ENCODE results near the gene AGAP1. TPM values are rescaled to one million over a fixed set of nuclear protein-coding genes. Genes with fewer than 3 reads are reported as not detected.

The AGAP1 gene
- total RNA-seq, 3 donors from 2014 or later (not counting 1 experiment from before 2014, with no cell fraction given), result 42.0 to 56.4 (median 45.7) TPM

- TF ChIP-seq CTCF (IDR thresholded peaks at IDR 0.05), result no peak
- ATAC-seq (no peak), DNase-seq (no peak)
- H3K4me3 ChIP-seq (ENCODE audit: low read length), result no peak overlapping the region
- intact Hi-C loops (cut with micrococcal nuclease), result no loop called here
- no peaks in the 10 kb centered on the region for H3K36me3 ChIP-seq (ENCODE audit: control insufficient read depth, insufficient read depth, low read length)
- Mint-ChIP-seq H3K9me3 (no peaks in the 10 kb centered on the region), H3K4me1 (peaks cover 0 to 3% of the 10 kb centered on the region in 2 donors), H3K4me3 (no peak overlapping the region), H3K27ac (no peak overlapping the region), H3K36me3 (no peaks in the 10 kb centered on the region), H3K27me3 (ENCODE audit: low read depth in 2 of 2) (no peaks in the 10 kb centered on the region)
- no peaks in the 10 kb centered on the region for H3K4me1 ChIP-seq (ENCODE audit: control insufficient read depth, insufficient read depth, low read length)
- H3K27me3 ChIP-seq (ENCODE audit: control insufficient read depth, insufficient read depth, low read length), result no peaks in the 10 kb centered on the region
- no peaks in the 10 kb centered on the region for H3K9me3 ChIP-seq (ENCODE audit: control insufficient read depth, insufficient read depth, low read length)
- 93% methylated on average over 9 of the region's 10 CpGs for WGBS (ENCODE audit: insufficient coverage)
- no peak overlapping the region for H3K27ac ChIP-seq (ENCODE audit: low read length)
Observed at GRCh38 chr2:236102971-236103370, 609.1 kb downstream of the AGAP1 start.

DNA sequence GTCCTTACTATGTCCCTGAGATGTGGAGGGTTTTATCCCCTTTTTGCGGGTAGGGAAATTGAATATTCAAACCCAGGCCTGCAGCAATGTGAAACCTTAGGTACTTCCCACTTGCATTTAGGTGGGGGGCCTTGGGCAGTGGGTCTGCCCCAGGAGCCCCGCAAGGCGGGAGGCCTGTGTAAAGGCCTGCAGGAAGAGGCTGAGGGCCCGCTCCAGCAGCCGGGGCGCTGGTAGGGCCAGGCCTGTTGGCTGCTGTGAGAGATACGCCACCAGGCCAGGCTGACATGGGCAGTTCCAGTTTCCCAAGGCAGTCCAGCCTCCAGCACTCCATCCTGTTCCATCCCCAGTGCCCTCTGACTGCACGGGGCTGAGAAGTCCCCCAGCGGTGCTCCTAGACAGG lies 610.1 kb downstream of the AGAP1 start:
- TF ChIP-seq CTCF (IDR thresholded peaks at IDR 0.05), result no peak
- 90% methylated on average over 9 of the region's 9 CpGs for WGBS (ENCODE audit: insufficient coverage)
- ATAC-seq (no peak), DNase-seq (no peak)
- Mint-ChIP-seq H3K9me3 (no peaks in the 10 kb centered on the region), H3K4me1 (peaks cover 9 to 11% of the 10 kb centered on the region in 2 donors), H3K36me3 (no peaks in the 10 kb centered on the region), H3K27me3 (ENCODE audit: low read depth in 2 of 2) (peaks cover 0 to 5% of the 10 kb centered on the region in 2 donors), H3K4me3 (no peak overlapping the region), H3K27ac (no peak overlapping the region)
- Histone ChIP-seq H3K27me3 (ENCODE audit: control insufficient read depth, insufficient read depth, low read length) (no peaks in the 10 kb centered on the region), H3K9me3 (ENCODE audit: control insufficient read depth, insufficient read depth, low read length) (no peaks in the 10 kb centered on the region), H3K4me1 (ENCODE audit: control insufficient read depth, insufficient read depth, low read length) (no peaks in the 10 kb centered on the region), H3K36me3 (ENCODE audit: control insufficient read depth, insufficient read depth, low read length) (no peaks in the 10 kb centered on the region), H3K27ac (ENCODE audit: low read length) (no peak overlapping the region), H3K4me3 (ENCODE audit: low read length) (no peak overlapping the region)
- intact Hi-C loops (cut with micrococcal nuclease), result no loop called here

- no peak for TF ChIP-seq CTCF (IDR thresholded peaks at IDR 0.05)
- H3K27me3 Mint-ChIP-seq (ENCODE audit: low read depth in 2 of 2), result peaks cover 0 to 5% of the 10 kb centered on the region in 2 donors
- 89% methylated on average over 16 of the region's 16 CpGs for WGBS (ENCODE audit: insufficient coverage)
Observed at GRCh38 chr2:236105955-236106607, 612.2 kb downstream of the AGAP1 start.

DNA sequence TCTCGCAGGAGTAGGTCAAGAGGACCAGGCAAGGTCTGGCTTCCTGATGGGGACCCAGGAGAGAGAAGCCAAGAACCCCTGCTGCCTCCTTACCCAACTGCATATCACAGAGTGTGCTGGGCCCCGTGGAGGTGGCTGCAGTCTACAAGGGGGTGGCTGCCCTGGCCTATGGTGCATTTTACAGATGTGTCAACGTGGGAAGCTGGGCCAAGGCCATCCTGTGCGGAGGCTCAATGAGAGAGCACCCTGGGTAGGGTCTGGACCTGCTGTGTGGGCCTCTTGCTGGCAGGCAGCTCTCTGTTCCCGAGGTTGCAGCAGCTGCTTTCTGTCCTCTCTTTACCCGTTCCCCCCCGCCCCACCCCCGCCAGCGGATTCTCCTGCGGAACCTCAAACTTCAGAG lies 612.9 kb downstream of the AGAP1 start:
- Histone ChIP-seq H3K27me3 (ENCODE audit: control insufficient read depth, insufficient read depth, low read length) (no peaks in the 10 kb centered on the region), H3K4me1 (ENCODE audit: control insufficient read depth, insufficient read depth, low read length) (no peaks in the 10 kb centered on the region), H3K27ac (ENCODE audit: low read length) (no peak overlapping the region), H3K4me3 (ENCODE audit: low read length) (no peak overlapping the region), H3K9me3 (ENCODE audit: control insufficient read depth, insufficient read depth, low read length) (no peaks in the 10 kb centered on the region), H3K36me3 (ENCODE audit: control insufficient read depth, insufficient read depth, low read length) (no peaks in the 10 kb centered on the region)
- Mint-ChIP-seq H3K27ac (no peak overlapping the region), H3K4me1 (peaks cover 9 to 11% of the 10 kb centered on the region in 2 donors), H3K9me3 (no peaks in the 10 kb centered on the region), H3K4me3 (no peak overlapping the region), H3K27me3 (ENCODE audit: low read depth in 2 of 2) (peaks cover 0 to 5% of the 10 kb centered on the region in 2 donors), H3K36me3 (no peaks in the 10 kb centered on the region)
- DNase-seq (no peak), ATAC-seq (no peak)
- intact Hi-C loops (cut with micrococcal nuclease), result no loop called here
- 83% methylated on average over 10 of the region's 10 CpGs for WGBS (ENCODE audit: insufficient coverage)
- TF ChIP-seq CTCF (IDR thresholded peaks at IDR 0.05), result no peak

More at GRCh38 chr2:236105955-236106607, 612.2 kb downstream of the AGAP1 start:
- Histone ChIP-seq H3K27ac (ENCODE audit: low read length) (no peak overlapping the region), H3K9me3 (ENCODE audit: control insufficient read depth, insufficient read depth, low read length) (no peaks in the 10 kb centered on the region), H3K27me3 (ENCODE audit: control insufficient read depth, insufficient read depth, low read length) (no peaks in the 10 kb centered on the region), H3K4me1 (ENCODE audit: control insufficient read depth, insufficient read depth, low read length) (no peaks in the 10 kb centered on the region), H3K36me3 (ENCODE audit: control insufficient read depth, insufficient read depth, low read length) (no peaks in the 10 kb centered on the region), H3K4me3 (ENCODE audit: low read length) (no peak overlapping the region)
- H3K36me3 Mint-ChIP-seq, result no peaks in the 10 kb centered on the region
- H3K9me3 Mint-ChIP-seq, result no peaks in the 10 kb centered on the region
- peaks cover 9 to 11% of the 10 kb centered on the region in 2 donors for H3K4me1 Mint-ChIP-seq
- intact Hi-C loops (cut with micrococcal nuclease), result no loop called here
- ATAC-seq (no peak), DNase-seq (no peak)
- no peak overlapping the region for H3K4me3 Mint-ChIP-seq
- H3K27ac Mint-ChIP-seq, result no peak overlapping the region

Measured in natural killer cell (primary cell).